ENCODE measurements around the gene RAPGEF6. TPM values are rescaled to one million over a fixed set of nuclear protein-coding genes. Genes with fewer than 3 reads are reported as not detected.

Gene RAPGEF6
- polyA plus RNA-seq, 1 donor (not counting 4 experiments of a cell fraction or from before 2014, with no cell fraction given), result 8.7 TPM

DNA sequence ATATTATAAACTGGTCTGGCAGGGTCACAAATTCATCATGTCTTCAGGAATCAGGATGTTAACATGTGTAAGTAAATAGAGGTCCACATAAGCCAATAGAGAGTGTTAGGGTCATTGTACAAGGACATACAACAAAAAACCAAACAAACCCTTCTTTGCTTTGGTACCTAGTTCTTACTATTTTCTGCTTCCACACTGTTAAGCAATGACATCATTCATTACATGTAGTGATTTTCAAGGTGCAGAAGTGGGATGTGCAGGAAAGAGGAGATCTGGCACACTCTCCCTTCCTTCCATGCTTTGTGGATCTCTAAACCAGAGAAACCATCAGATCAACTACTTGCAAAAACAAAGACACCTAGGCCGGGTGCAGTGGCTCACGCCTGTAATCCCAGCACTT lies 184.1 kb downstream of the RAPGEF6 start:
- FAIRE-seq, result no peak

GRCh38 chr5:131441184-131441583 lies 193.8 kb downstream of the RAPGEF6 start:
- Histone ChIP-seq H3K27ac (ENCODE audit: control insufficient read depth, insufficient read depth, low read length) (no peak overlapping the region), H3K4me1 (ENCODE audit: control insufficient read depth, extremely low read depth, insufficient read depth, low read length) (no peaks in the 10 kb centered on the region), H3K4me3 (ENCODE audit: control insufficient read depth in 2 of 3, extremely low read depth in 1 of 3, insufficient read depth in 2 of 3, low read depth in 1 of 3, low read length in 3 of 3) (no peak overlapping the region), H3K9me1 (ENCODE audit: control insufficient read depth, extremely low read depth, insufficient read depth, low read length) (no peaks in the 10 kb centered on the region), H3K9me3 (ENCODE audit: control insufficient read depth, low read depth, low read length) (no peaks in the 10 kb centered on the region), H4K20me1 (ENCODE audit: control insufficient read depth, extremely low read depth, insufficient read depth, low read length) (no peaks in the 10 kb centered on the region), H3K27me3 (ENCODE audit: control insufficient read depth, extremely low read depth, insufficient read depth, low read length) (no peaks in the 10 kb centered on the region), H2AFZ (ENCODE audit: control insufficient read depth, low read length) (no peak overlapping the region), H3K9ac (ENCODE audit: control insufficient read depth, extremely low read depth, insufficient read depth, low read length) (no peak overlapping the region), H3K79me2 (ENCODE audit: control insufficient read depth, insufficient read depth, low read length) (no peaks in the 10 kb centered on the region), H3K4me2 (ENCODE audit: control insufficient read depth, extremely low read depth, insufficient read depth, low read depth, low read length) (no peak overlapping the region), H3K36me3 (ENCODE audit: control insufficient read depth in 2 of 2, extremely low read depth in 1 of 2, insufficient read depth in 2 of 2, low read length in 2 of 2) (peaks cover 3 to 7% of the 10 kb centered on the region in 2 experiments)
- DNase-seq (ENCODE audit: low read depth, low spot score), result no peak
- TF ChIP-seq EZH2 (IDR thresholded peaks at IDR 0.05; ENCODE audit: low read length) (no peak), CTCF (optimal IDR thresholded peaks at IDR 0.05 in 1 of 3, IDR thresholded peaks at IDR 0.05 in 1 of 3, conservative IDR thresholded peaks at IDR 0.05 in 1 of 3; ENCODE audit: extremely low read depth in 1 of 3, insufficient read depth in 2 of 3, low read length in 3 of 3) (no peak)
- no peak for FAIRE-seq
- dilution Hi-C loops (cut with MboI; ENCODE audit: extremely low pct_ligation_motif_present, low sequenced_read_pairs), result no loop called here

More for the DNA sequence above, 184.1 kb downstream of the RAPGEF6 start:
- dilution Hi-C loops (cut with MboI; ENCODE audit: extremely low pct_ligation_motif_present, low sequenced_read_pairs), result no loop called here
- no peaks in the 10 kb centered on the region for H3K4me1 ChIP-seq (ENCODE audit: control insufficient read depth, extremely low read depth, insufficient read depth, low read length)
- no peaks in the 10 kb centered on the region for H3K9me1 ChIP-seq (ENCODE audit: control insufficient read depth, extremely low read depth, insufficient read depth, low read length)
- no peaks in the 10 kb centered on the region for H3K9me3 ChIP-seq (ENCODE audit: control insufficient read depth, low read depth, low read length)
- no peak overlapping the region for H3K27ac ChIP-seq (ENCODE audit: control insufficient read depth, insufficient read depth, low read length)
- H3K4me2 ChIP-seq (ENCODE audit: control insufficient read depth, extremely low read depth, insufficient read depth, low read depth, low read length), result no peak overlapping the region
- TF ChIP-seq EZH2 (IDR thresholded peaks at IDR 0.05; ENCODE audit: low read length), result no peak
- no peak for TF ChIP-seq CTCF (optimal IDR thresholded peaks at IDR 0.05 in 1 of 3, IDR thresholded peaks at IDR 0.05 in 1 of 3, conservative IDR thresholded peaks at IDR 0.05 in 1 of 3; ENCODE audit: extremely low read depth in 1 of 3, insufficient read depth in 2 of 3, low read length in 3 of 3)
- H3K27me3 ChIP-seq (ENCODE audit: control insufficient read depth, extremely low read depth, insufficient read depth, low read length), result no peaks in the 10 kb centered on the region
- H2AFZ ChIP-seq (ENCODE audit: control insufficient read depth, low read length), result no peak overlapping the region
- no peaks in the 10 kb centered on the region for H3K79me2 ChIP-seq (ENCODE audit: control insufficient read depth, insufficient read depth, low read length)
- H3K36me3 ChIP-seq (ENCODE audit: control insufficient read depth in 2 of 2, extremely low read depth in 1 of 2, insufficient read depth in 2 of 2, low read length in 2 of 2), result peaks cover 3 to 7% of the 10 kb centered on the region in 2 experiments
- H3K9ac ChIP-seq (ENCODE audit: control insufficient read depth, extremely low read depth, insufficient read depth, low read length), result no peak overlapping the region
- H4K20me1 ChIP-seq (ENCODE audit: control insufficient read depth, extremely low read depth, insufficient read depth, low read length), result no peaks in the 10 kb centered on the region
- no peak for DNase-seq (ENCODE audit: low read depth, low spot score)
- H3K4me3 ChIP-seq (ENCODE audit: control insufficient read depth in 2 of 3, extremely low read depth in 1 of 3, insufficient read depth in 2 of 3, low read depth in 1 of 3, low read length in 3 of 3), result no peak overlapping the region

All from keratinocyte (primary cell).